Effector memory CD4-positive, alpha-beta T cell (primary cell): Measurements from ENCODE around the gene ATG9B.

ENCODE experiments used
- DNase-seq, 3 donors: peaks; one replicate each; pipeline ENCODE4 v3.0.0-alpha.2; 2020
- H3K27ac ChIP-seq: 2 replicates; pipeline ENCODE4 v1.7.0; 2013; ENCODE audit warnings: mild to moderate bottlenecking, low read length, moderate library complexity; ENCODE audit not compliant: insufficient read depth, poor library complexity, severe bottlenecking
- H3K27me3 ChIP-seq: replicated peaks from 2 replicates; pipeline ENCODE4 v1.7.0; 2013; ENCODE audit warnings: mild to moderate bottlenecking, low read length; ENCODE audit not compliant: insufficient read depth, control insufficient read depth, poor library complexity, severe bottlenecking
- H3K36me3 ChIP-seq: 2 replicates; pipeline ENCODE4 v1.7.0; 2013; ENCODE audit warnings: mild to moderate bottlenecking, low read length, moderate library complexity; ENCODE audit not compliant: control insufficient read depth, insufficient read depth
- H3K4me1 ChIP-seq: 2 replicates; pipeline ENCODE4 v1.7.0; 2013; ENCODE audit warnings: low read length, mild to moderate bottlenecking; ENCODE audit not compliant: control insufficient read depth, insufficient read depth, poor library complexity, severe bottlenecking
- H3K4me3 ChIP-seq: 2 replicates; pipeline ENCODE4 v1.7.0; 2013; ENCODE audit warnings: low read length, low read depth, mild to moderate bottlenecking; ENCODE audit not compliant: insufficient read depth, poor library complexity, severe bottlenecking
- H3K9me3 ChIP-seq: 2 replicates; pipeline ENCODE4 v1.7.0; 2013; ENCODE audit warnings: mild to moderate bottlenecking, low read length, moderate library complexity; ENCODE audit not compliant: control insufficient read depth

Gene ATG9B

GRCh38 chr7:151038951-151039849 is 14.9 kb upstream of the ATG9B start:
- no peaks in the 10 kb centered on the region for H3K27me3 ChIP-seq

GRCh38 chr7:151035902-151036301 is 11.6 kb upstream of the ATG9B start:
- no peaks in the 10 kb centered on the region for H3K27me3 ChIP-seq
- no peak for DNase-seq
- peaks cover 4% of the 10 kb centered on the region for H3K4me1 ChIP-seq
- no peak overlapping the region for H3K27ac ChIP-seq
- H3K36me3 ChIP-seq, result peaks cover 33% of the 10 kb centered on the region
- no peak overlapping the region for H3K4me3 ChIP-seq
- no peaks in the 10 kb centered on the region for H3K9me3 ChIP-seq

More at GRCh38 chr7:151038951-151039849, 14.9 kb upstream of the ATG9B start:
- Histone ChIP-seq H3K4me3 (no peak overlapping the region), H3K4me1 (peaks cover 4% of the 10 kb centered on the region), H3K9me3 (no peaks in the 10 kb centered on the region), H3K36me3 (peaks cover 36% of the 10 kb centered on the region), H3K27ac (no peak overlapping the region)
- DNase-seq, result peak; percentile 36 to 46 (median 39)

DNA sequence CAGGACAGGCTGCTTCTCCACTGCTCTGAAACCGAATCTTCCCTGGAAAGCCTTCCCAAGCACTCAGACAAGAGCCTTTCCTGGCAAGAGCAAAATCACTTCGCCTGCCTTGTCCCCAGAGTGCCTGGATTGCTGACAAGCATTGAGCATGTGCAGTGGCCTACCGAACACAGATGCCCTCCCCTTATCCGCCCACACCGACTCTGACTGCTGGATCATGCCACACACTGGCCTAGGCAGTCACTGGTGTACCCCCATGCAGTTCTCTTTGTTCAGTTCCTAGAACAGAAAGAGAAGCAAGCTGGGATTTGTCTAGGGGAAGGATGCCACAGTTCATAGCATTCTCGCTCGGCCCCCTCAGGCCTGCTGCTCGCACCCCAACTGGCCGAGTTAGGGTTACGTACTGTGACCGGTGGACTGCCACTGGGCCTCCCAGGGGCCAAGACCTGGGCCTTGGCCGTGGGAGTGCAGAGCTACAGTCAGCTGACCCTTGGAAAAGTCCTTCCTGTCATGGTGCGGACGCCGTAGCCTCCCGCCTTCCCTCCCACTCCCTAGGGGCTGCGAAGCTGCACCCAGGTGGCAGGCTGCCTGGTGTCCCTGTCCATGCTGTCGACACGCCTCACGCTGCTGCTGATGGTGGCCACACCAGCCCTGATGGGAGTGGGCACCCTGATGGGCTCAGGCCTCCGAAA is 10.9 kb upstream of the ATG9B start:
- Histone ChIP-seq H3K9me3 (no peaks in the 10 kb centered on the region), H3K27me3 (no peaks in the 10 kb centered on the region), H3K36me3 (peaks cover 33% of the 10 kb centered on the region), H3K4me3 (no peak overlapping the region), H3K27ac (no peak overlapping the region), H3K4me1 (peaks cover 4% of the 10 kb centered on the region)
- no peak for DNase-seq

- Histone ChIP-seq H3K36me3 (peaks cover 33% of the 10 kb centered on the region), H3K4me3 (no peak overlapping the region), H3K9me3 (no peaks in the 10 kb centered on the region), H3K27ac (no peak overlapping the region), H3K27me3 (no peaks in the 10 kb centered on the region), H3K4me1 (peaks cover 4% of the 10 kb centered on the region)
- no peak for DNase-seq
Observed at GRCh38 chr7:151034312-151035025, 10.2 kb upstream of the ATG9B start.

DNA sequence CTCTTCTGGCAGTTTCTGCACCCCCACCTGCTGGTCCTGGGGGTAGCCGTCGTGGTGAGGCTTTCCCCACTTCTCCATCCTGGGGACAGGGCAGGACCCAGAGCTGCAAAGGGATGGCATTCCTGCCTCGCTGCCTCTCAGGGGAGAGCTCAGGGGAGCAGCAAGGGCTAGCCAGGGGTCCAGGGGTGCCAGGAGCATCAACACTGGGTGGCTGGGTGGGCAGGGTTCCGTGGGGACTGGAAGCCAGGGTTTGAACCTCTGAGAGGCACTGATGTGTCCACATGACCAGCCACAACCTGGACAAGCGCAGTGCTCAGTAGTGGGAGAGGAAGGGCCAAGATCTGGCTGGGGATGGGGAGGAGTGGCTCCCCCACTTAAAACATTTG is 9.6 kb upstream of the ATG9B start:
- Histone ChIP-seq H3K27me3 (no peaks in the 10 kb centered on the region), H3K4me1 (no peaks in the 10 kb centered on the region)
- no peak for DNase-seq

DNA sequence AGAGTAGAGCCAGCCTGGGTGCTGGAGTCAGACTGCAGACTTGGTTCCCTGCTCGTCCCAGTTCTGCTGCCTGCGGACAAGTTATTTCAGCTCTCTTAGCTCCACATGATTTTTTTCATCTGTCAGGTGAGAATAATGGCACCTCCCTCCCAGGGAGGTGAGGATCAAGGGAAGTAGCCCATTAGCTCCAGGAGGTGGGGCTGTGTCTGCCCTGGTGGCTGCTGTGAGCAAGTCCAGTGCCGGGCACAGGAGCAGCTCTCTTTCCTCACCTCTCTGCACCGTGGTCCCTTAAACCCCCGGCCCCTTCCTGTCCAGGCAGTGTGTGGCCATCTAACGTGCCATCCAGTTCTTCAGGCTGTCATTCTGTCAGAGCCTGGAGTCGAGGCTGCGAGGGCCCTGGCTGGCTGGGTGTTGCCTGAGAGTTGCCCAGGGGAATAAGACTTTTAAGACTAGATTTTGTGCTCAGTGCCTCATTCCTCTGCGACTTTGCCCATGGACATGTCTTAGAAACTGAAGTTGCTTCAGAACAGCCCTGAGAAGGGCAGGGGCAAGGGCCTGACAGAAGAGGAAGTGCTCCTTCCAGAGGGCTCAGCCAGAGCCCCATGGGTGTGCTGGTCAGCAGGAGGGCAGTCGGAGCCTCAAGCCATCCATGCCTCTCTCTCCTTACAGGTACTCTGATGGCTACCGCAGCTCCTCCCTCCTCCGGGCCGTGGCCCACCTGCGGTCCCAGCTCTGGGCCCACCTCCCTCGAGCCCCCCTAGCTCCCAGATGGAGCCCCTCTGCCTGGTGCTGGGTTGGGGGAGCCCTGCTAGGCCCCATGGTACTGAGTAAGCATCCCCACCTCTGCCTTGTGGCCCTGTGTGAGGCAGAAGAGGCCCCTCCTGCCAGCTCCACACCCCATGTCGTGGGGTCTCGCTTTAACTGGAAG is 8.9 kb upstream of the ATG9B start:
- DNase-seq, result no peak
- Histone ChIP-seq H3K27me3 (no peaks in the 10 kb centered on the region), H3K9me3 (no peaks in the 10 kb centered on the region), H3K4me3 (no peak overlapping the region), H3K4me1 (no peaks in the 10 kb centered on the region), H3K27ac (no peak overlapping the region), H3K36me3 (peaks cover 33% of the 10 kb centered on the region)

More for the DNA sequence above, 9.6 kb upstream of the ATG9B start:
- no peak overlapping the region for H3K27ac ChIP-seq
- H3K9me3 ChIP-seq, result no peaks in the 10 kb centered on the region
- H3K4me3 ChIP-seq, result no peak overlapping the region
- H3K36me3 ChIP-seq, result peaks cover 33% of the 10 kb centered on the region

GRCh38 chr7:151031011-151031410 is 6.7 kb upstream of the ATG9B start:
- no peak overlapping the region for H3K4me3 ChIP-seq
- H3K9me3 ChIP-seq, result no peaks in the 10 kb centered on the region
- no peak overlapping the region for H3K27ac ChIP-seq
- no peaks in the 10 kb centered on the region for H3K4me1 ChIP-seq
- DNase-seq, result no peak
- no peaks in the 10 kb centered on the region for H3K27me3 ChIP-seq
- H3K36me3 ChIP-seq, result peaks cover 25% of the 10 kb centered on the region

GRCh38 chr7:151028948-151029501 is 4.7 kb upstream of the ATG9B start:
- no peak for DNase-seq
- Histone ChIP-seq H3K27ac (peak overlapping the region; percentile 86), H3K27me3 (no peaks in the 10 kb centered on the region), H3K36me3 (peaks cover 8% of the 10 kb centered on the region), H3K9me3 (no peaks in the 10 kb centered on the region), H3K4me1 (no peaks in the 10 kb centered on the region), H3K4me3 (peak overlapping the region; percentile 77)
